Subcutaneous adipose tissue (tissue), 4 donors: Measurements from ENCODE around the gene SYNJ1. TPM values are rescaled to one million over a fixed set of nuclear protein-coding genes. Genes with fewer than 3 reads are reported as not detected.

Source experiments
- CTCF ChIP-seq: fragments of 450-650 bp; IDR thresholded peaks from one replicate; pipeline ENCODE4 v1.5.1; 2016; ENCODE audit warnings: low read depth, mild to moderate bottlenecking, control low read depth, antibody characterized with exemption, moderate library complexity
- total RNA-seq, 4 donors: library from RNA; depleted of rRNA; stranded (reverse); fragments of >200 nt; gene quantifications; one replicate each; pipeline ENCODE4 v1.1.0, GENCODE V29; 2016

SYNJ1 gene
- total RNA-seq = 10 to 100 TPM; 11.3 to 18.8 (median 14.0) TPM

GRCh38 chr21:32727687-32728455, at the start of gene SYNJ1:
TSS of gene SYNJ1 (minus strand) at chr21:32728013. CDS start at chr21:32726895, 1,118 bp downstream.
- no peak for TF ChIP-seq CTCF

GRCh38 chr21:32777269-32777668, 49.5 kb upstream of the SYNJ1 start:
- TF ChIP-seq CTCF = no peak

- TF ChIP-seq CTCF = no peak
Observed at GRCh38 chr21:32776743-32777142, 48.9 kb upstream of the SYNJ1 start.

- TF ChIP-seq CTCF = no peak
Observed at GRCh38 chr21:32772281-32773047, 44.7 kb upstream of the SYNJ1 start.

GRCh38 chr21:32770871-32771523, 43.2 kb upstream of the SYNJ1 start:
- no peak for TF ChIP-seq CTCF

GRCh38 chr21:32768530-32768929, 40.7 kb upstream of the SYNJ1 start:
- no peak for TF ChIP-seq CTCF

GRCh38 chr21:32765058-32765457, 37.2 kb upstream of the SYNJ1 start:
- TF ChIP-seq CTCF = no peak
